ENCODE results near the gene LMO1.

The LMO1 gene

DNA sequence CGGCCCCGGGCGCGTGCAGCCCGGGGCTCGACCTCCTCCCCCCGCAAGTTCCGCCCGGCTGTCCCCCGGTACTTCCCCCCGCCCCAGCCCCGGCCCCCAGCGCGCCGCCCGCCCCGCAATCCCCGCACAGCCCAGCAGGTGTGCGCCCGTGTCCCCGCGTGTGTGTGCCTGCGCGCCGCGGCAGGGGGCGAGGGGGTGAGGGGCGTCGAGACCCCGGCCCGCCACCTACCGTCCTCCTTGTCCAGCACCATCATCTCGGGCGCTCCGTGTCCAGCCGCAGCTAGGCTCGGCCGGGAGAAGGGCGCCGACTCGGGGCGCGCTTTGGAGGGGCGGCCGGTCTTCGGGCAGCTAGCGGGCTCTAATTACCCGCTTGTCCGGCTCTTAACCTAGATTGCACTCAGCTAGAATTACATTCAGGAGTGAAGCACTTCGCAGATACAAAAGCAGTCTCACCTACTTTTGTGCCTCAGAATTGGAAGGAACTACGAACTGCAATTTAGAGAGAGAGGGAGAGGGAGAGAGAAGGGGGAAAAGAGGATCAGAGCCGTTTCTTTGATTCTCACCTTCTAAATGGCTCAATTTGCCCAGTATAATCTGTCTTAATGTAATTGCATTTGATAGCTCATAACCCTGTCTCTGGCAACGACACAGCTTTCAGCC, 439 bp downstream of the LMO1 start:
- DNase-seq = no peak

DNA sequence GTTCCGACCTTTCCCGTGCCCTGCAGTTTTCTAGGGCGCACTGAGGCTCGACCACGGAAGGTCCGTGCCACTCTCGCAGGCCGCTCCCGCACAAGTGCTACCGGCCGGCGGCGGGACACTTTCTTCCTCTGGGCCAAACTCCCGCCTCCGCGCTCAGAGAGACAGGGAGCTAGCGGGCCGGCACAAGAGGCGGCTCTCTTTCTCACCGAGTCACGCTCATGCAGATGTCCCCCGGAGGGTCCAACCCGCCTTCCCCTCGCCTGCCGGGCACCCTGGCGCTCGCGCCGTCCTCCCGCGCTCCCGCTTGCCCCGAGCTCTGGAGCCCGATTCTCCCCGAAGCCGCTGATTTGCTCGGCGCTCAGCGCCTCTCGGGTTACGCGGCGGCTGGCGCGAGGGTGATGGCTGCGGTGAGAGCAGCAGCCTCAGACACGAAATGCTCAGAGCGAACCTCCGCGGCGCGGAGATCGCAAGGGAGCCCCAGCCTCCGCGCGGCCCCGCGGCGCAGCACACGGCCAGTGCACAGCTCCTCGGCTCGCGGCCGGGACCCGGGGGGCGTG, 1.0 kb downstream of the LMO1 start:
- peak; percentile 57 for DNase-seq

DNA sequence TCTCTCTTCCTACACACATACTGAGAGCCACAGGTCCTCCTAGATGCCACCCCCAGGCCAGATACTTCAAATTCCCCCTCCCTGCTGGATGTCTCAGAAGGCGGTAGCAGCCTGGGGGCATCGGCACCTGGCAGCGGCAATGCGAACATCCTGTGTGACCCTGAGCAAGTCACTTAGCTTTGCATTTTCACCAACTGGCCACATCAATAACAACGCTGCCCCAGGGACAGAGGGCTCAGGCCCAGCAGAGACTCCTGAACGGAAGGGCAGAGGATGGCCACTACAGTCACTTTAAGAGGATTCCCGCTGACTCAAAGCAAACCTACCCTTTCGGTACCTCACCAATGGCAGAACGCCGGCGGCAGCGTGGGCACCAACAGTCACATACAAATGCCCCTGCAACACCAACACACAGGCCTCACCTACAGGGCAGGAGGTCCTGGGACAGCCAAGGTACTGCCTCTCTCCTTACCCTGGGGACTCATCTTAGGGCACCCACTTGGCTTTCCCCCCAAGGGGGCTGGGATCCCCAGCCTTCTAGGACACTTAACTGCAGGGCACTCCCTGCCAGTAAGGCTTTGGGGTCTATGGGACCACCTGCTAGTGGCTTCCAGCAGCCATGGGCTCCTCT, 1.6 kb downstream of the LMO1 start:
- DNase-seq = no peak

DNA sequence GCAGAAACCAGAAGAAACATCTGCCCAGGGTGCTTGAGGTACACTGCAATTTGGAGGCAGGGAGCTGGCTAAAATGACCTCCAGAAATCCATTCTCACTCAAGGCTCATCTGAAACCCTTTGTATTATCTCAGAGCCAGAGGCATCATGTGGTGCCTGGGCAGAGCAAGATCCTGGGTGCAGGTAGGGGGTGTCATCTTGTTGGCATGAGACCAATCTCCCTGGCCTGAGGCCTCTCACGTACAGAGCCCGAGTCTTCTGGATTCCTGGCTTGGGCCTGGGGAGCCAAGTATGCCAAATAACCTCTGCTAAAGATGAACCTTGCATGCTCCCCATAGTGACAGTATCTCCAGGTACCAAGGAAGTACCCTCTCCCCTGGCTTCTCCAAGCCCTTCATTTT, 2.4 kb downstream of the LMO1 start:
- no peak for DNase-seq

DNA sequence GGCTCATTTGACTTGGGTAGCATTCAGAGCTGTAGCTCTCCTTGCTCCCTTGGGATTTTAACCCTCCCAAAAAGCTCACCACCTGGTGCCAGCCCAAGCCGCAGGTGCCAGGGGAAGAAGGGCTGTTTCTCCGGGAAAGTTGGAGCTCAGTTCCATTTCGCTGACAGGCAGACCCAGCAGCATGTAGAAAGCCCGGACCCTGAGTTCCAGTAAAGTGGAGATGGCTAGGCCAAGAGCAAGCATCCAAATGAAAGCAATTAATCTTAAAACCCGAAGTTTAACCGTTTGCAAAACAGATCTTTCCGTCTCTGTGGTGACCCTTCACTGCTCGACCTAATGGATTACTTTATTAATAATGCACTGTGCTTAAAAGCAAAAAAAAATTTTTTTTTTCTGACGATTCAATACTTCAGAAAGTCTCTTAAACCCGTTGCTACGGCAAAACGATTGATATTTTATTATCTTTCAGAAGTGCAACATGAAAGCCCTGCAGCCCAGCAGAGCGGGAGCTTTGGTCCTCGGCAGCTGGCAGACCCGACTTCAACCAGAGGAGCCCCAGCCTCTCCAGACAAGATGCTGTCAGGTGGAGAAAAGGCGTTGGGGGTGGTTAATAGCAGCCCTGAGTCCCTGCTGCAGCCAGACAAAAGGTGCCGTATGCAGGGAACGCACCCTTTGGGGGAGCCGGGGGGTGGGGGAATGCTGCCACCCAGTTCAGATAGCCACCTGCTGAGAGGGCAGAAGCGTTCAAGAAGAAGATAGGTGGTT, 3.3 kb downstream of the LMO1 start:
- no peak for DNase-seq

DNA sequence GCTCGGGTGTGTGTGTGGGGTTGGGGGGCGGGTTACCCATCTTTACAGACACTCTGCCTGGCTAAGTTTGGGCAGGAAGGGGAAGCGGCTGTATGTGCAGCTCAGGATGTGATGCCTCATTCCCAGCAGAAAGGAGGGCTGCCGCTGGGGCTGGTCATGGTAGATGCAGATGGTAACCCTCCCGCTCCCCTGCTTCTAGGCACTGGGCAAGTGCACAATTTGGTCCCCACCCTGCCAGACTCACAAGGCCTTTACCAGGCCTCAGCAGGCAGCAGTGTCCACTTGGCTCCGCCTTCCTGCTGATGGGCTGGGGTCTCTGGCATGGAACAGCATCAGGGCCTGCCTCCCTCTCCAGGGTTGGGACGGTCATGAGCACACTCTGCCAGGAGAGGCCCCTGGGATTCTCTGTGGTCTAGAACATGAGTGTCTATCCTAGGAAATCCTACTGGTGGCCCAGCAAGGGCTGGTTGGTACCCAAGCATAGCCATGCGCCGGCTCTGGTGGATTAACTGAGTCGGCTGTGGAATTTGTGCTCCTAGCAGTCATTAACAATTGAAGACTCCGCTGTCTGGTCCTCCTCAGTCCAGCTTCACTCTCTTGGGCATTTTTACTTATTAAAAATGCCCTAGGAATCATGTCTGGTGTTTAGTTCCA, 4.2 kb downstream of the LMO1 start:
- DNase-seq = no peak

DNA sequence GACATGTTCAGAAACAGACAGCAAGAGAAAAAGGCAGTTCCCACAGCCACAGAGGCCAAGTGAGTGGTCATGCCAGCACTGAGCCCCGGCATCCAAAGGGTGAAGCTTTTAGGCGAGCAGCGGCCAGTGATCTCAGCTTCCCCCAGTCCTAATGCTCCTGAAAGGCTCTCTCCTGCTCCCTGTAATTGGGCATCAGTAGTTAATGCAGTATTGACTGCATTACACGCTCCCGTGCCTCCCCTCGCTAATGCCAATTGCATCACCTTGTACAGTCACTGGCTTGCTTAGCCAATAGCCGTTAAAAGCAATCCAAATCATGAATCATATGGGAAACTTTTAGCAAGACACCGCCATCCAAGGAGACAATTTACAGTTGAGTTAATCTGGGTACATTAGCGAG, 4.9 kb downstream of the LMO1 start:
- no peak for DNase-seq

DNA sequence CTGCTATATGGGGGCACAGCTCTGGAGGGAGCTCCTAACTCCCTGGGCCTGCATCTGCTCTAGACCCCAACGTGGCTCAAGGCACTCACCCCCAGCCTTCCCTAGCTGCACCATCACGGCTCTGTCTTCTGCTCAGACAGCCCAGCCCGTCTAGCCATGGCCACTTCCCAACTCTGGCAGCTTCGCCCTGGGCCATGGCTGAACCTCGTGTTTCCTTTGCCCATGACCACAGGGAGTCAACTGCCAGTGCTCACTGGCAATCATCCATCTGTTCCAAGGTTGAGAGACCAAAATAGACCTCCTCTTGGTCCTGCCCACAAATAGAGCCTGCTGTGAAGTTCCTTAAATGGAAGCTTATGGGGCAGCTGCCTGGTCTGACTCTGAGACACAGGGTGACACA, 5.4 kb downstream of the LMO1 start:
- DNase-seq = peak; percentile 42

DNA sequence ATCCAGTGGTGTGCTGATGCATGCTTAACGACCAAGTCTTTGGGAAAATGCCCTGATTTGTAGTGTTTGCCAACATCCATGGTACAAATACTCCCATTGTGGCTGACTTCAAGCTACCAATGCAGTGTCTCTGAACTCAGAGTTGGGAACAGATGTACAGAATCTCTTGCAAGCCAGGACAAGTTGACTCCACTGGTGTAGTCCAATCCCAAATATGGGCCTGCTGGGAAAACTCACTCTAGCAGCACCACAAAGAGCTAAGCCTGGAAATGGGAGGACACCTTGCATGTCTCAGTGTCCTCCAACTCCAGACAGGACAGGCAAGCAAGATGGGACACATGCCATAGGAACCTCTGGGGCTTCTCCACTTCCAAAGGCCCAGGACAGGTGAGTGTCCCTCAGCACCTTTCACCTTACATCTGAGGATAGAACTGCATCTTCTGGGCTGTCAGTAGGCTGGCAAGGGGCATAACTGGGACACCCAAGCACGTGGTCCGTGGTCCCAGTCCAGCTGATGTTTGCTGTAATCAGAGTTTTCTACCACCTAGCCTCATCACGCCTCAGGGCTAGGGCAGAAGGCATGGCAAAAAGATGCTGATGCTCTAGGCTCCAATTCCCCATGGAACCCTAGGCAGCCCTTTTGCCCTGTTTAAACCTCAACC, 6.5 kb downstream of the LMO1 start:
- DNase-seq = no peak

DNA sequence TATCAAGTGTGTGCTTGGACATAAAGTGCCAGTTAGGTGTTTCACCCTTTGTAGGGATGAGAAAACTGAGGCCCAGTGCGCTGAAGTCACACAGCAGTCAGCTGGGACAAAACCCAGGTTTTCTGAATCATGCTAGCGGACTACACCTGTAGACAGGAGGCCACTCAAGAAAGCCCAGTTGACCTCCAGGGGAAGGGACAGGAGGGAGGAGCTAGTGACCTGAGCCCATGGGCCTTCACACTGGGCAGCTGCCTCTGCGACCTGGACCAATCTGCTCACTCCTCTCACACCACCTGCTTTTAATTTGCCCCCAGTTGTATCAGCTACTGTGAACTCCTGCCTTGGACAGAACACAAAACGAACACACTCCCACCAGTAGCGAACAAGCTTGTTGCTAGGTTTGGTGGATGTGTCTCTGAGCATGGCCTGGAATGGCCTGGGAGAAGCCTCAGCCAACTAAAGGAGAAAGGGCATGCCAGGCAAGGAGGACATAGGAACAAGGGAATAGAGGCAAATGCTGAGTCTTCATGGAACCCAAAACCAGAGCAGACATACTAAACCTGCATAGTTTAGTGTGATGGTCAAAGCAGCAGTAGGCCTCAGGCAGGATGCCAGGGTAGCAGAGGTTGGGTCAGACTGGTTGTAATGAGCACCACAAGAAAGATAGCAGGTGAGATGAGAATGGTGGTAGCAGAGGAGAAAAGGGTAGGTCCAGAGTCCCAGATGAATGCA, 7.2 kb downstream of the LMO1 start:
- no peak for DNase-seq

DNA sequence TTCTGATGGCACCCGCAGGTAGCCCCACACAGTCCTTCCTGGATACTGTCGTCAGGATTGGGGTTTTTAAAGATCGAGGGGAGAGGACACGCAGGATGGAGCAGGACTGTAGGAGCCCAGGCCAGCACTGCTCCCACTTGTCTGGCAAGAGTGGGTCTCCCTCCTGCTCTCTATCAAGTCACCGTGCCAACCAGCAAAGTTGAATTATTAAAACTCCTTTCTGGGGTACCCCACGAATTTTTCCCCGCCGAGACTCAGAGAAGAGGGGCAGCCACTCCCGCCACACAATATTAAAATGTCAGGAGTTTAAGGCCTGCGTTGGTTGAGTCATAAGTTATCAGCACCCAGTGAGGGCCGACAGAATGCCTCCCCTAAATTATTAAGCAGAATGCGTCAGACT, 10.1 kb downstream of the LMO1 start:
- no peak for DNase-seq

DNA sequence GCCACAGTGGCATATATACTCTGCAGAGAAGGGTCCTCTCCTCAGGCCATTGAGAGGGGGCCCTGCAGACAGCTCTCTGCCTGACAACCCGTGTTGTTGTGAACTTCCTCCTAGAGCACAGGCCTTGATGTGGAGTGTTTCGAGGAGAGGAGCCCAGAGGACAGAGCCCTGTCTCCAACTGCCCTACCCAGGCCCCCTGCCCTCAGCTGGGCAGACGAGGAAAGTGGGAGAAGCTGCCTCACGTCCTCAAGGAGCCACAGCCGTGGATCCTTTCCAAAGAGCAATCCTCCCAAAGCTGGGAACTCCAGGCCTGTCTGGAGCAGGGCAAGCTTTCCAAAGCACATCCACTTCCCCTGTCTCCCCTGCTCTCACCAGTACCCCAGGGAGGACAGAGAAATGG, 10.7 kb downstream of the LMO1 start:
- DNase-seq = no peak

DNA sequence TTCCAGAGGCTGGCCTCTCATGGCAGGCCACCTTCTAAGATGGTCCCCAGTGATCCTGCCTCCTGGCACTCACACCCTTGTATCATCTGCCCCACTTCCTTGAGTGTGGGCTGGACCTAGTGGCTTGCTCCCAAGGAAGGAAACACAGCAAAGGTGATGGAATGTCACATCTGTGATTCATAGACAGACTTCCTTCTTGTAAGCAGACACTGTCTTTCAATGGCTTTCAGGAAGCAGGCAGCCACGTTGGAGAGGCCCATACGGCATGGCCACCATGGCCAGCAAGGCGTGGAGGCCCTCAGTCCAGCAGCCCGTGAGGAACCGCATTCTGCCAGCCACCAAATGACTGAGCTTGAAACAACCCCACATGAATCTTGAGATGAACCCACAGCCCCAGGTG, 11.3 kb downstream of the LMO1 start:
- DNase-seq = no peak

DNA sequence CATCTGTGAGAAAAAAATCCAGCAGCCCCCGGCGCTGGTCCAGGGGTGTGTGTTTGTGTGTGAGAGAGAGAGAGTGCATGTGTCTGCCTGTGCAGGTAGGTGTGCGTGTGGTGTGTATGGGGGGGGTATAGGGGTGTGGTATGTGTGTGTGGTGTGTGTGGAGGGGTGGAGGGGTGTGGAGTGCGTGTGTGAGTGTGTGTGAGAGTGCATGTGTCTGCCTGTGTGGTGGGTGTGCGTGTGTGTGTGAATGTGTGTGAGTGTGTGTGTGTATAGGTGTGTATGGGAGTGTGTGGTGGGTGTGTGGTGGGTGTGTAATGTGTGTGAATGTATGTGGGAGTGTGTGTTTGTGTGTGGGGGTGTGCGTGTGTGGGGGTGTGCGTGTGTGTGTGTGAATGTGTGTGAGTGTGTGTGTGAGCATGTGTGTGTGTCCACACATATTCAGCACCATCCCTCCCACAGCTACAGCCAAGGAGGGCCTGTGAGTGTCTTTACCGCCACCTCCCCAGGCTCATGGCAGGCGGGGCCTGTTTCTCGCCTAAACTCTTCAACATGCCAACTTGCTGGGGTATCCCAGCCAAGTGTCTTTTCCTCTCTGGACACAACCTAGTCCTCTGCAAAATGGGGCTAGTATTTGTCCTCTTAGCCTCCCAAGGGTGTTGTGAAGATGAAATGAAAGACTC, 11.9 kb downstream of the LMO1 start:
- no peak for DNase-seq

DNA sequence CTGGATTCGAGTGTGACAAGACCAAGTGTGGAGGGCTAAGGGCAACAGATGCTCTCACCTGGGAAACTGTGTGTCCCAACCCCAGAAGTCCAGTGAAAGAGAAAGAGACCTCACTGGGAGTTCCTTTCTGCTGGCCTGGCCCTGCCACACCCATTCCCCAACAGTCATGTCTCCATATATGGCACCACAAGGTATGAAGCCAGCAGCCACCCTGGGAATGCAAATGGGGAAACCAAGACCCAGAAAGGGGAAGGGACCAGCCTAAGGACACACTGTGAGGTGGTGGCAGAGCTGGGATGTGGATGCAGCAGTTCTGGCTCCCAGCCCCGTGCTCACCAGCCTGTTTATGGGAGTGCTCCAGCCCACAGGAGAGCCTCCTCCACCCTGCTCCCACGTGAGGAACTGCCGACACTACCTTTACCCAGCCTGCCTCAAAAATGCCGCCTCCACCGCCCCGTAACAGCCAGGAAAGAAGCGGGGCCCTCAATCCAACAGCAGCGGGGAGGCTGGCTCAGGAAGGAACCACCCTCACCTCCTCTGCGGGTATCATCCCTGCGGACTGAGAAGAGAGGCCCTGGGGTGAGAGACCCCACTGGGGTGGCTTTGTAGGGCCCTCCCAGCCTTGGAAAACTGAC, 12.6 kb downstream of the LMO1 start:
- DNase-seq = no peak

DNA sequence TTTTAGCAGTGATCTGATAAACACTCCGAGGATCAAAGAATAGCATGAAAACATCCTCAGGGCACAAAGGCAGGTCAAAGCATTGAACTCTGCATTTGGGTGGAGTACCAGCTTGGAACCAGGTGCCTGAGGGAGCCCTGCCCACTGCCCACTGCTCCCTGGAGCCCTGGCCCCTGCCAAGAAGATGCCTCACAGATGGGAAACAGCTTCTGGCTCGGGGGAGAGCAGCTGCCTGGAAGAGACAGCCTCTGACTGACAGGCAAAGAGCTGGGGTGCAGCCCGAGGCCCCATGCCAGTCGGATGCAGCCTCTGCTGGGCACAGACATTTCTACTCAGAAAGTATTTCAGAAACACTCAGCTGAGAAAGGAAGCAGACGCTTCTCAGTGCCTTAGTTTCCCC, 13.2 kb downstream of the LMO1 start:
- no peak for DNase-seq

DNA sequence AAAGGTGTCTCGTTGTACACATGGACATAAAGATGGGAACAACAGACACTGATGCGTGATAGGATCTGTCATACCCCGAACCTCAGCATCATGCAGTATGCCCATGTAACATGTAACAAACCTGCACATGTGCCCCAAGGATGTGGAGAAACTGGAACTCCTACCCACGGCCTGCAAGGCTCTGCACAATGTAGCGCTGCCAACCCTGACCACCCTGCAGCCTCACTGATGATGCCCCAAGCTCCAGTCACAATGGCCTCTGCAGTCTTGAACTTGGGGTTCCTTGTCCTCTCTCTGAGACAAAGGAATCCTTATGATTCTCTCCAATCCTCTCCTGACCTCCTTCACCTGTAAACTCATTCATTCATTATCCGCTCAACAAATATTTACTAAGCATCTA, 14.2 kb downstream of the LMO1 start:
- no peak for DNase-seq

DNA sequence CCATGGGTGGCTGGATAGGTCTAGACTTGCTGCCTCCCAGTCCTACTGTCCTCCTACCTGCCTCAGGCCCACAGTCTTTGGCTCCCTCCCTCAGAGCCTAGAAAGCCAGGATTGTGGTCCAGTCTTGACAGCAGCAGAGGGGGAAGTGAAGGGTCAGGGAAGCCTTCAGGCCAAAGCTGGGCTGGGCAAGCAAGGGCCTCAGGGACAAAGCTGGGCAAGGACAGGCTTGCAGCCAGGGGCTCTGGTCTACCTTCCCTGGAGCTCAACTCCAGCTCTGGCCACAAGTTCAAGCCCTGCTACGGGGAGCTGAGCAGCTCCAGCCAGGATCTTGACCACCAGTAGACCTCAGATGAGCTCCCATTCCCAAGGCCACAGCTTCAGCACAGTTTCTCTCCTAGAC, 14.9 kb downstream of the LMO1 start:
- no peak for DNase-seq

DNA sequence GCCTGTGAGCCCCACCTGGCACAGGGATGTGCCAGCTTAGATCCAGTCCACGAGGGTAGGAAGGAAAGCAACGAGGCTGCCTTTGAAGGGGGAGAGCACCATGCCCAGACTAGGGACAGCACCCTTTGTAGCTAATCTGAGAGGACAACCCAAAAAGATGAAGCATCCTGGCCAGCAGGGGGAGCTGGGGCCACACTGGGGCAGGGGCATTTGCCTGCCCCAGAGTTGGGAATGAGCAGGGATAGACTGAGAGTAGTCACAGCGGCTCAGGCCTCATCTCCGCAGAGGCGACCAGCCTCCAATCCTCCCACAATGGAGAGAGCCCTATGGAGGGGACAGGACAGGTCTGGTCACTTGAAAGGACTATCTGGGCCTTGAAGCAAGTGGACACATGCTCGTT, 16.4 kb downstream of the LMO1 start:
- peak; percentile 59 for DNase-seq

DNA sequence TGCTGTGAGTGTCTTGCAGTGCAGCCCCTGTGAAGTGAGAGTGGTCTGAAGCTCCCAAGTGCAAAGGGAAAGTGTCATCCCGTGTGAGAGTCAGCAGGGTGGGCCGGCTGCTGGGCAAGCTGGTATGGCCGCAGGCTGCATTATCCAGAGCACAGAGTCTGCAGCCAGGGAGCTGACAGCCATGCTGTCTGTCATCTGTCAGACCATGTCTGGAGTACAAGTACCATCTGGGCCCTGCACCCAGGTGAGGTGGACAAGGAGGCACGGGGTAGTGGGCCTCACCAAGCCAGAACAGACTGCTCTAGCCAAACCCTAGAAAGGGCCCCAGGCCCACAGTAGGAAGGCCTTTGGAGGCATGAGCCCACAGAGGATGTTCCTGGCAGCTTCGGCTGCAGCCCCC, 20.2 kb downstream of the LMO1 start:
- DNase-seq = no peak
